GM12892 (cell line): ENCODE data around the gene THRB.
"Not testable (repeated sequence)": the region's sequence is repeated elsewhere in the genome, so short reads cannot be mapped to it uniquely, and the experiment has no call there.

Experiments used
- DNase-seq: peaks from one replicate; pipeline ENCODE4 v3.0.0; 2011; ENCODE audit not compliant: insufficient read length
- FAIRE-seq: peaks from 2 replicates; lab custom pipeline; 2011; peaks lifted over from hg19 to GRCh38; lab: Jason Lieb, UNC
- POLR2A ChIP-seq: IDR thresholded peaks from 2 replicates; pipeline ENCODE4 v1.6.1; 2011; ENCODE audit warnings: low read depth, low read length, control low read depth
- POLR2AphosphoS5 ChIP-seq: IDR thresholded peaks from 2 replicates; pipeline ENCODE4 v1.6.1; 2011; ENCODE audit warnings: low read depth, low read length, control low read depth
- TAF1 ChIP-seq: IDR thresholded peaks from 2 replicates; pipeline ENCODE4 v1.6.1; 2011; ENCODE audit warnings: low read depth, mild to moderate bottlenecking, control low read depth, low read length, borderline replicate concordance

Gene THRB

DNA sequence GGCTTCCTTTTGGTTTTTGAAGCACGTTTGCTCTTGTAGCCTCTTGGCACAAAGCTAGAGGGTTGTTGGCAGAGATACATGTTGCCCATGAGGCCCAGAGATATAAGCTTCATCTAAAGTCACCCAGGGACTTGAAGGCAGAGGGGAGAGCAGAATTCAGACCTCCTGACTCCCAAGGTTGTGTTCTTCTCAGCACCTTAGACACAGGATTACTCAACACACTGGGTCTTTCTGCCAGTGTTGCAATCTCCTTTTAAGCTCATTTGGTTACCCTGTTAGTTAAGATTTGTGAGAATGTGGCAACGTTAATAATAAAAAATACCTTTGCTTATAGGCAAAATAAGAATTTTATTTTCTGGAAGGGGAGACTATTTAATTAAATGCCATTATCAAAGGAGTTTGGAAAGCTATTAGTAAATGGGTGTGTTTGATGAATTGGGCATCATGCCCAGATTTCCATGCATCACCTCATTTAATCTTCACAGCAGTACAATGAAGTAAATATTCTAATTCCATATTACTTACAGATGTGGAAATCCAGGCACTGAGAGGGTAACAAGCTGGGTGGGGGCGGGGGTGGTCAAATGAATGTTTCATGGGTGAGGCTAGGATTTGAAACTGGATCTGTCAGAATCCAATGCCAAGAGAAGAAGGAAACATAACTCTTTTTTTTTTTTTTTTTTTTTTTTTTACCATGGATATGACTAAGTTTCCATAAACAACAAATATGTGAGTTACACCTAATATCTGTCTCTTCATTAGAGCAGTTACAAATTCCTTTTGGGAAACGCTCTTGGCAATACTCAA lies 366.2 kb downstream of the THRB start:
- no peak for FAIRE-seq
- no peak for TF ChIP-seq POLR2AphosphoS5
- TF ChIP-seq POLR2A: no peak
- no peak for TF ChIP-seq TAF1
- DNase-seq: no peak

DNA sequence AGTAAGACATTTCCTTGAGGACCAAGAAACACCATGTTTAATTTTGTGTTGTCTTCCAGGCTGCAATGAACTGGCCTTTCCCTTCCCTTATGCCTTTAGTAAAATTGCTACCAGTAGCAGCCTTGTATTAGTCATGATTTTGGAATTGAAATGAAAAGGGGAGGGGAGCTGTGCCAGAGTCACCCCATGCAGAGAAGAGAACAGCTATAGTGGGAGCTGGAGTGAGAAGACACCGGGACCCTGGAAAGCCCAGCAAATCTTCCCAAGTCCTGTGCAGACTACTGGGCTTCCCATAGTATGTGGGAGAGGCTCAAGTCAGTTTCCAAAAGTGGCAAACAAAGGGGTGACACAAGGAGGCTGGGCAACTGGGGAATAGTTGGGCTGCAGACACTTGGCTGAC lies 371.1 kb downstream of the THRB start:
- DNase-seq (no peak), FAIRE-seq (no peak)
- TF ChIP-seq POLR2AphosphoS5 (no peak), TAF1 (no peak), POLR2A (no peak)

DNA sequence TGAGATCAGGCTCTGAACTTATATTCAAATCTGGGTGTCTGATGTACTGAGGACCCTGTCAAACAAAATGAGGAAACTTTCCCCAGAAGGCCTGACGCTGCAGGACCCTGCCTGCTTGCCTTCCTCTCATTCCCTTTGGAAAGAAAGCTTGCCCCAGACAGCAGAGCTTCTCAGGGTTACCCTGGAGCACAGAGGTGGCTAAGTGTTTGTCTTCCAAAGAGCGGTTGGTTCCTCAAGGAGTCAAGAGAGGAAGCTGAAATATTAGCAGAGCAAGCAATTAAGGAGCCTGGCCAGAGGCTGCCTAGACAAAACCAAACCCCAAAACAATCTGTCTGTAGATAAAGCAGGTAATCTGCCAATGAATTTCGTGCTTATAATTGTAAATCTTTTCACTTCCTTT lies 374.2 kb downstream of the THRB start:
- DNase-seq: no peak
- FAIRE-seq: no peak
- TF ChIP-seq POLR2A (no peak), POLR2AphosphoS5 (no peak), TAF1 (no peak)

DNA sequence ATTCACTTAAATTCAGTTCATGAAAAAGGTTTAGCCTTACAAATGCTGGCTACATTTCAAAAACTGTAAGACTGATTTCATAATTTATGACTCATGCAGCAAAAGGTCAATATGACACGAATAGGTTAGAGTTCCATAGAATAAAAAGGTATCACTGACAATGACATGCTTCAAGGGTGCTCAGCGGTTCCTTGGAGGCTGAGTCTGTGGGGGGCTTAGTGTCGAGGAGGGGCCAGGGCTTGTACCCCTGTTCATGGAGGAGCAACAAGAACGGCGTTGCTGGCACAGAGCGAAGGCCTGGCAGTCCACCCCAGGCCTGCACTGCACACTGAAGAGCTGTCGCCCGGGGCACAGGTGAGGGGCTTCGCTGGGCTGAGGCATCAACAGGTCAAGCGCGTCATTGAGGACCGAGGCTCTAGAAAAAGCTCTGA lies 375.3 kb downstream of the THRB start:
- TF ChIP-seq TAF1: no peak
- no peak for TF ChIP-seq POLR2AphosphoS5
- TF ChIP-seq POLR2A: no peak
- DNase-seq: no peak
- no peak for FAIRE-seq

DNA sequence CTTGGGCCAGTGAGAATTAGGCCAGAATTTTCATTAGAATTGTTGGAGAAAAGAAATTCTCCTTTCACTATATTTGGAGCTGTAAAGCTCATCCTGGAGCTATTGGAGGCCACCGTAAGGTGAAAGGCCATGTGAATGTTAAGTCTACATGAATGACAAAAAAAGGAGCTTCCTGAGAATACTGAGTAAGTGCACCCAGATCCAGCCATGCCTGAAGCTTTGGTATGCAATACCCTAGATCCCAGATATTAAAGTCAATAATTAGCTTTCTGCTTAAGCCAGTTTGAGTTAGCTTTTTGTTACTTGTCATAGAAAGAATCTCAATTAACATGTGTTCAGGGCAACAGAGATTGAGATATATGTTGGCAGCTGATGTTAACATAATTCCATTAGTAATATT lies 377.1 kb downstream of the THRB start:
- FAIRE-seq: no peak
- no peak for TF ChIP-seq POLR2A
- no peak for TF ChIP-seq POLR2AphosphoS5
- TF ChIP-seq TAF1: no peak
- DNase-seq: no peak

DNA sequence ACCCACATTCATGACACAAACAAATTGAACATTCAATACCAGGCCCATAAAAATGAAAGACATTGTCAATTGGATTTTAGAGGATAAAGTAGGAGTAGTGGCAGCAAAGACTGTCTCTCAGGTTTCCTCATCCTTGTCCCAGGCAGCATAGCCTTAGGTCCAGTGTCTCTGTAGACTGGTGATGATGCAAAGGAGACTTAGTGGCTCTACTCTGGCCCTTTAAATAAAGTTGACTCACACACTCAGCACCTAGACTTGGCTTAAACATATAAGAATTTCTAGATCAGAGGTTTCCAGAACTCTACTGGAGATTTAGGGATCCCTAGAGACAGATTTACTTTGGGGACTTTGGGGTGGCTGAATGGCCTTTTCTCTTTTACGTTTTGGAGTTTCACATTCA lies 382.9 kb downstream of the THRB start:
- no peak for FAIRE-seq
- DNase-seq: no peak
- TF ChIP-seq POLR2A: no peak
- TF ChIP-seq TAF1: no peak
- TF ChIP-seq POLR2AphosphoS5: no peak

DNA sequence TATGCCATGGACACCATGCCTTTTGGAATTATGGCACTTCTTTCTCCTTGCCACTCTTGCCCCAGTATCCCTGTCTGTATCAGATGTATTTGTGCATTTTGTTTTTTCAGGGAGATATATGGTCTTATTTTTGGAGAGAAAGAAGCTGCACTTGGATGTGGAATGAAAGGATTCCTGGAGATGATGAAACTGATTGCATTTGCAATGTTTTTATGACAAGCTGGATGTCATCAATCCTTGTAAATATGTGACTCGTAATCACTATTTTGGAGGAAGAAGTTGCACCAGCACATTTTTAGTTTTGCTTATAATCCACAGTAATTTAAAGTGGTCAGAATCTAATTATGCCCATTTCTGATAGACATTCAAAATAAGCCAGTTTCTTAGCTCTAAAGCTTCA lies 384.6 kb downstream of the THRB start:
- no peak for FAIRE-seq
- no peak for DNase-seq

DNA sequence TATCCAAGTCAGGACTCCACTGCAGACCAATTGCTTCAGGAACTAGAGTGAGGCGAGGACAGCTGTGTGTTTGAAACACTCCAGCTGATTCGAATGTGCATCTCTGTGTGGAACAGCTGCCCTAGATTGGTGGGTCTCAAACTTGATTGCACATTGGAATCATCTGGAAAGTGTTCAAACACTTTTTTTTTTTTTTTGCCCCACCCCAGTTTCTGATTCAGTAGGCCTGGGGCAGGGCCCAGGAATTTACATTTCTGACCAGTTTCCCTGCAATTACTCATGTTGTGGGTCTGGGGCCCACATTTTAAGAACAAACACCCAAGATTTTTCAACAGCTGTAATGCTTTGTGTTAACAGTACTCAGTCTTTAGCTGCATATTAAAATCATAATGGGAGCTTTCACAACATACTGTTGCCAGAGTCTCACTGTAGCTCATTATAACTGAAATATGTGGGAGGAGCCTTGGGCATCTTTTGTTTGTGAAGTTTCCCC lies 392.9 kb downstream of the THRB start:
- FAIRE-seq: no peak

More for the DNA sequence above, 384.6 kb downstream of the THRB start:
- TF ChIP-seq TAF1: no peak
- TF ChIP-seq POLR2A: no peak
- no peak for TF ChIP-seq POLR2AphosphoS5

DNA sequence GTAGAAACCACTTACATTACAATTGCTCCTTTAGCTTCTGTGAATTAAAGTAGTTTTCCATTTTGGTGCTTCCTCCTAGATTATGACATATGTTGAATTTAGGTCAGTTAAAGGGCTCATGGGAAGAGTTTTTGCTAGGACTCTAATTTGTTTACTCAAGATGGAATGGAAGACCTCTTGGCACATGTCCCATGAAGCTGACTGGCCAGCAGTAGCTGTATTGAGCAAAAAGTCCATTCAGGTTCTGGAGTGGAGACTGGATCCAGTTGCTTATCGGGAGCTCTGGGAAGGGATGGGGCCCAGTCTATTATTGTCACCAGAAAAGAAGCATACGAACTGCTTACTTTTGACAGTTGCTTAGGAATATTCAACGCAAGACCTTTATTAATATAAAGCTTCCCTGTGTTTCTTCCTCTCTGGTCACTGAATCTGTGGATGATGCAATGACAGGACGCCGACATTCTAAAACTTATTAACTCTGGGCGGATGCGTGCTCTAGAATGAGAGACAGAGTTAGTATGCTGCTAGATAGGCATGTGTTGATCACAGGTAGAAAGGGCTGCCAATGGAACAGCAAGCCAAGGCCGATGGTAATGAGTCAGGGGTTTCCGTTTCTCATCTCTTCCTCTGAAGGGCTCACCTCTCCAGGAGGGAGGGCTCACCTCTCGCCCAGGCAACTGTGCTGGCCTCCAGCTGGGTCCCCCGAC lies 393.8 kb downstream of the THRB start:
- DNase-seq: no peak
- TF ChIP-seq POLR2A: no peak
- TF ChIP-seq POLR2AphosphoS5: no peak
- no peak for TF ChIP-seq TAF1
- no peak for FAIRE-seq

More for the DNA sequence above, 392.9 kb downstream of the THRB start:
- TF ChIP-seq POLR2AphosphoS5 (no peak), TAF1 (no peak), POLR2A (no peak)
- DNase-seq: no peak

DNA sequence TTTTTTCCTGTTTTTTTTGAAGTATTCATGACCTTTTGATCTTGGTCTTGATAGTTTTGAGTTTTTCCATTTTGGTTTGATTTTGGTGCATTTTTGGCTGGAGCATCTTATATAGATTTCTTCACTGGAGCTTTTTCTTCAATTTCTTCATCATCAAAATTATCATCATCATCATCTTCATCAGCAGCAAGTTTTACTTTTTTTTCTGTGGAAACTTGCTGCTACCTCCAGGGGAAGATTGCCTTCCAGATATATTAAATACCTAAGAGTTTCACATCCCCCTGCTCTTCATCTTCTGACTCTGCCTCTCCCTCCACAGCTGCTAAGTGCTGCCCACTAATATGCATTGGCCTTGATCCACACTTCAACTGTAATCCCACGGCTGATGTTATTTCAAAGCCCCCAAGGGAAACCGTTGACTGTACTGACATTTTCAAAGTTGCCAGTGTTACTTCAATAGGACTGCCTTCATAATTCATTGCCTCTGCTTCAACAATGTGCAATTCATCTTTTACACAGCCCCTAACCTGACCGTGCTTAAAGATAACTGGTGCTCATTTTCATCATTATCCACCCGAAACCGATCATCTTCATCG lies 397.9 kb downstream of the THRB start:
- no peak for DNase-seq
- no peak for FAIRE-seq
- no peak for TF ChIP-seq TAF1
- TF ChIP-seq POLR2AphosphoS5: no peak
- TF ChIP-seq POLR2A: no peak

DNA sequence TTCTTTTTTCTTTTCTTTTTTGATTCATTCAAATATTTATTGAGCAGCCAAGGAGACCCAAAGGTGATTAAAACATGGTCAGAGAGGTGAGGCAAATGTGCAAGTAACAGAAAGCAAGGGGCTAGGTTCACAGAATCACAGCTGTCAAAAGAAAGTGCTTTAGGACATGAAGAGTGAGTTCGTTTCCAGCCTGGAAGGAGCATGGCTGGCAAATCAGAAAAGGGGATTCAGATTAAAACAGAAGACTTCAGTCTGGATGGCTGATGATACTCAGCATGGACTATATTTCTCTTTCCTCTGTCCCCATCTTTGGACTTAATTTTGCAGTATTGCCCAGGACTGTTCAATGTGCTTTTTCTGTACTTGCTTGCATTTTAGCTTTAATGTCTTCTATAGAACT lies 398.4 kb downstream of the THRB start:
- no peak for FAIRE-seq
- no peak for DNase-seq
- TF ChIP-seq POLR2A: no peak
- TF ChIP-seq TAF1: no peak
- TF ChIP-seq POLR2AphosphoS5: no peak

DNA sequence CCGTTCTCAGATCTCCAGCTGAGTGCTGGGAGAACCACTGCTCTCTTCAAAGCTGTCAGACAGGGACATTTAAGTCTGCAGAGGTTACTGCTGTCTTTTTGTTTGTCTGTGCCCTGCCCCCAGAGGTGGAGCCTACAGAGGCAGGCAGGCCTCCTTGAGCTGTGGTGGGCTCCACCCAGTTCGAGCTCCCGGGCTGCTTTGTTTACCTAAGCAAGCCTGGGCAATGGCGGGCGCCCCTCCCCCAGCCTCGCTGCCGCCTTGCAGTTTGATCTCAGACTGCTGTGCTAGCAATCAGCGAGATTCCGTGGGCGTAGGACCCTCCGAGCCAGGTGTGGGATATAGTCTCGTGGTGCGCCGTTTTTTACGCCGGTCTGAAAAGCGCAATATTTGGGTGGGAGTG lies 399.8 kb downstream of the THRB start:
- not testable (repeated sequence) for FAIRE-seq, DNase-seq
